NCI-H2029 treated with DMSO at 0.1 percent for 48 hours (cell line): Measurements from ENCODE around the gene BIVM.

Source experiments
- DNase-seq: peaks from one replicate; lab custom pipeline; 2025; lab: John Stamatoyannopoulos, UW

Gene BIVM

GRCh38 chr13:102845289-102845629 is 46.3 kb downstream of the BIVM start:
- DNase-seq, result no peak

- no peak for DNase-seq
Measured at GRCh38 chr13:102845630-102846260, 46.8 kb downstream of the BIVM start, which contains the start of gene ERCC5. Gene ERCC5 (plus strand): TSS chr13:102846032. CDS start chr13:102846267, 235 bp downstream.

- no peak for DNase-seq
Measured at GRCh38 chr13:102846261-102847015, 47.5 kb downstream of the BIVM start.

- DNase-seq, result no peak
Measured at GRCh38 chr13:102847272-102848234, 48.6 kb downstream of the BIVM start.

GRCh38 chr13:102848956-102849355 is 50.0 kb downstream of the BIVM start:
- DNase-seq, result no peak

- DNase-seq, result no peak
Measured at GRCh38 chr13:102852556-102852955, 53.6 kb downstream of the BIVM start.

GRCh38 chr13:102854675-102855074 is 55.8 kb downstream of the BIVM start:
- DNase-seq, result no peak

- no peak for DNase-seq
Measured at GRCh38 chr13:102856557-102856956, 57.6 kb downstream of the BIVM start.

GRCh38 chr13:102862624-102863210 is 63.8 kb downstream of the BIVM start:
- DNase-seq, result no peak

GRCh38 chr13:102863590-102863989 is 64.7 kb downstream of the BIVM start:
- no peak for DNase-seq

GRCh38 chr13:102868366-102868936 is 69.5 kb downstream of the BIVM start:
- no peak for DNase-seq

- no peak for DNase-seq
Measured at GRCh38 chr13:102869948-102870676, 71.2 kb downstream of the BIVM start.

- no peak for DNase-seq
Measured at GRCh38 chr13:102870677-102871415, 71.9 kb downstream of the BIVM start.

- DNase-seq, result no peak
Measured at GRCh38 chr13:102872131-102872530, 73.2 kb downstream of the BIVM start.

GRCh38 chr13:102872531-102872930 is 73.6 kb downstream of the BIVM start:
- DNase-seq, result no peak

- no peak for DNase-seq
Measured at GRCh38 chr13:102873653-102874052, 74.7 kb downstream of the BIVM start.

GRCh38 chr13:102875256-102875655 is 76.3 kb downstream of the BIVM start:
- DNase-seq, result no peak

- no peak for DNase-seq
Measured at GRCh38 chr13:102877303-102877702, 78.4 kb downstream of the BIVM start.

- no peak for DNase-seq
Measured at GRCh38 chr13:102878481-102878880, 79.6 kb downstream of the BIVM start.

GRCh38 chr13:102879793-102880499 is 81.0 kb downstream of the BIVM start:
- no peak for DNase-seq
